ENCODE results near the gene GAK.

GAK gene

DNA sequence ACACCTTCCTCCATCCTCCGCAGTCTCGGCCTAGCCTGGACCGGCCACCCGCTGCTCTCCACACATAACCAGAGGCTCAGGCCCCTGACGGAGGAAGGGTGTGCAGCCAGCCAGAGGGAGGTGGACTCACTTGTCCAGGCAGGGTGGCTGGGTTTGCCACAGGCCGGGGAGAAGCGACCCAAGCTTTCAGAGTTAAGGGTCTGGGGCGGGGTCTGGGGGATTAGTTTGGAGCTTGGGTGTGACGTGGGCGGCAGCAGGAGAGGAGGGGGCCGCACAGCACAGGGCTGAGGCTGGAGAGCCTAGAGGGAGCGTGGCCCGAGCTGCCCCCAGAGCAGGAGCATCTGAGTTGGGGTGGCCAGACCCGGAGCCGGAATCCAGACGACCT is 83.8 kb downstream of the GAK start:
- no peak for DNase-seq (ENCODE audit: low spot score)

DNA sequence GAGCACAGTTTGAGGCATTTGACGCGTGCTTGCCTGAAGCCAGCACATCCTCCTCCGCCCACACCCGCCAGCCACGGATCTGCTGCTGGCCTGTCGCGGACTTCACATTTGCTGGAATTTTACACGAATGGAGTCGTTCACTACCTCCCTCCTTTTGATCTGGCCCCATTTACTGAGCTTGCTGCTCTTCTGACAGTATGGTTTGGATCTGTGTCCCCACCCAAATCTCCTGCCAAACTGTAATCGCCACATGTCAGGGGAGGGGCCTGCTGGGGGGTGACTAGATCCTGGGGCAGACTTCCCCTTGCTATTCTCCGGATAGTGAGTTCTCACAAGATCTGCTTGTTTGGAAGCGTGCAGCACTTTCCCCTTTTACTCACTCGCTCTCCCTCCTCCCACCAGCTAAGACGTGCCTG is 86.3 kb downstream of the GAK start:
- no peak for DNase-seq (ENCODE audit: low spot score)

DNA sequence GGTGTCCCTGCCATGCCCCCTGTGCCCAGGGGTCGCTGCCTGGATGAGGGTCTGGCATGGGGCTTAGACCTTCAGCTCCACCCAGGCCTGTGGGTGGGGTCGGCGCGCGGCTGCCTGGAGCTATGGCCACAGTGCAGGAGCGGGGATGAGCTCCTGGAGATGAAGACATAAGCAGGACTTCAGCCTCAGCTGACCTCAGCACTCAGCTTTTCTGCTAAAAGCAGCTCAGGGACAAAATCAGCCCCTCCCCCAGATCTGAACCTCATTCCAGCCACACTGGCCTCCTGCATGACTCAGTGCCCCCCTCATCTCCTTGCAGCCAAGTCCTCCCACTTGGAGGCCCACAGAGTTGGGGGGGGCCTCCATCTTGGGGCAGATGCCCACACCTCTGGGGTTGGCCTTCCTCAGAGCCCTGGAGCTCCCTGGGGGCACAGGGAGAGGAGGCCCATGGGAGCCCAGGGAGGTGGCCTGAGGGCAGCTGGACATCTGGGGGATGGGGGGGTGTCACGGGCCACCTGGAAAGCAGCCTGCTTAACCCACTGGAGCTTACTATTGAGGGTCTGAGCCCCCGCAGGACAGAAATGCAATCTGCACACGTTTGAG is 86.8 kb downstream of the GAK start:
- no peak for DNase-seq (ENCODE audit: low spot score)

DNA sequence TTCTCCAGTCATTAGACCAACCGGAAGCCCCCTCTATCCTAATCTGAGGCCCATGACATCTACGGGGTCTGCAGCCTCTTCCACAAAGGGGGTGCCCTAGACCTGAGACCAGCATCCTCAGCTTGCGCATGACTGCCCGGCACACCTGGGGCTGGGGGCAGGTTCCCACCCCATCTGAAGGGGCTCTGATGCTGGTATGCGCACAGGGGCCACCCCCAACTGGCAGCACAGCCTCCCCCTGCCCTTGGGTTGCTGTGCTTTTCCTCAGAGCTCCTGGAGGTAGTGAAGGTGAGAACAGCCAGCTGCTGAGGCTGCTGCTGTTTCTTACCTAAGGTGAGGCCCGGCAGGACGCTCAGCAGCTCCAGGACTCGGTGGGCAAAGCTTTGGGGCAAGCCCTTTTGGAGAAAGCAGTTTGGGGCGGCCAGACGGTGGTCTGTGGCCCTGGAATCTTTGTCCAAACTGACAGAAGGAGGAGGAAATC is 87.3 kb downstream of the GAK start:
- DNase-seq (ENCODE audit: low spot score), result no peak

DNA sequence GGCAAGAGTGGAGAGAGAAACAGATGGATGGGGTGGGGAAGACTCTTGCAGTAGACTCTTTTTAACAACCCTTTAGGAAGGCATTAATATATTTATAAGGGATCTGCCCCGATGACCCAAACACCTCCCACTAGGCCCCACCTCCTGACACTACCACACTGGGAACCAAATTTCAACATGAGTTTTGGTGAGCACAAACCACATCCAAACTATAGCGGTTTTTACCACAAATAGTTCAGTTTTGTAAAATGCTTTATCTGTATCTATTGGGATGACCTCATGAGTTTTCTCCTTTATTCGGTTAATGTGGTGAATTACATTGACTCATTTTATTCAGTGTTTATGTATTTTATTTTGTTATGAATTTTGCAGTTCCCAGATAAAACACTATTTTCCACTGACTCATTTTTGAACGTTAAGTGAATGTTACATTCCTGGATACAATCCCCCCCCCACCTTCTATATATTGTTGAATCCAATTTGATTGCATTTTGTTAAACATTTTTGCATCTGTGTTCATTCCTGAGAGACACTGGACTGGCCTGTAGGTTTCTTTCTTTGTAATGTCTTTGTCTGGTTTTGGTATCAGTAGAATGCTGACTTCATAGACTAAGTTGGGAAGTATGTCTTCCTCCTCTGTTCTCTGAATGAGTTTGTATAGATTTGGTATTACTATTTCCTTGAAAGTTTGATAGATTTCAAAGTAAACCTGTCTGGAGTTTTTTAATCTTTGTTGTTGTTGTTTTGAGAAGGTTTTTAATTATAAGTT is 92.3 kb downstream of the GAK start:
- no peak for DNase-seq (ENCODE audit: low spot score)

DNA sequence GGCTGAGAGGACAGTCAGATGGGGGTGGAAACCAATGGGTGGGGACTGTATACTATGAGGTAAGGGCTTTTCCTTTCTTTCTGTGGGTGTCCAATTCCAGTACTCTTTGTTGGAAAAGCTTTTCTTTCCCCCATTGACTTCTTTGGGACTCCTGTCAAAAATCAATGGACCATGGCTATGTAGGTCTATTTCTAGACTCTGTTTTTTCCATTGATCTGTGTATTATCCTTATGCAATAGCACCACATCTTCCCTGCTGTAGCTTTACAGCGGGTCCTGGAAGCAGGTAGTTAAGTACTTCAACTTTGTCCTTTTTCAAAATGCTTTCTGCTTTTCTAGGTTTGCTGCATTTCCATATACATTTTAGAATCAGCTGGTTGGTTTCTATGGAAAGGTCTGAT is 94.3 kb downstream of the GAK start:
- DNase-seq (ENCODE audit: low spot score), result no peak

DNA sequence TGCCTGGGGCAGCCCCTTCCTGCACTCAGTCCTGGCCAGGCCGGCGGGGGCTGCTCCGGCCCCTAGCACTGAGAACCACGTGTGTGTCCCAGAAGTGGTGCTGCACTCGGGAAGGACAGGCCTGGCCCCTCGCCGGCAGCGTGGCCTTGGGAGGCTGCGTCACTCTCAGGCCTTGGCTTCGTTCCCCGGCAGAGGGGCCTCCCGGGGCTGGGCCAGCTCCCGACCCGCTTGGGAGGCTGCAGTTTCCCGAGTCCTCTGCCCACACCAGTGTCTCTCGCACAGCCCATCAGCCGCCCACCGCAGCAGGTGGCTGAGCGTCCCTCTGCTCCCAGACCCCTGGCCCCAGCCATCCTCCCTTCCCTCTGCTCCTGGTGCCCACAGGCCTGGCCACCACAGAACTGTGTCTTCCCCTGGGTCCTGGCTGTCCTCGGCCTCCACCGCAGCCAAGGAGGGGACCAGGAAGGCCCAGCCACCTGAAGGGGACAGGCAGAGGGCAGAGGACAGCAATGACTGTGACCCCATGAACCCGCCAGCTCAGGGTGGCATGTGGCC is 95.3 kb downstream of the GAK start:
- DNase-seq (ENCODE audit: low spot score), result no peak

DNA sequence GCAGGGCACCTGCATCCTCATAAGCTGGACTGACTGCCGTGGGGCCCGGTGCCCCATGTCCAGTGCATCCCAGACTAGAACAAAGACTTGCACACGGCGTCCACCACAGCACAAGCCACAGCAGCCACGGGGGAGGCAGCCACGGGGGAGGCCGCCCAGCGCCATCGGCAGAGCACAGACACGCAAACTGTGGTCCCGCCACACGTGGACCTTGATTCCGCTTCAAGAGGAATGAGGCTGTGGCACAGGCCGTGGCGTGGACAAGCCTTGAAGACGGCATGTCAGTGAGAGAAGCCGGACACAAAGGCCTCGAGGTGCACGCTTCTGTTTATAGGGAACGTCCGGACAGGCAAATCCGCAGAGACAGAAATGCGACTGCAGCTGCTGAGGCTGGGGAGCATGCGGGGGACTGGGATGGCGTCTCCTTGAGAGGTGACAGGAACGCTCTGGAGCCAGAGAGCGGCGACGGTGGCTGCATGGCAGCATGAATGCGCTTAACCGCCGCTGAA is 96.1 kb downstream of the GAK start:
- DNase-seq (ENCODE audit: low spot score), result no peak

DNA sequence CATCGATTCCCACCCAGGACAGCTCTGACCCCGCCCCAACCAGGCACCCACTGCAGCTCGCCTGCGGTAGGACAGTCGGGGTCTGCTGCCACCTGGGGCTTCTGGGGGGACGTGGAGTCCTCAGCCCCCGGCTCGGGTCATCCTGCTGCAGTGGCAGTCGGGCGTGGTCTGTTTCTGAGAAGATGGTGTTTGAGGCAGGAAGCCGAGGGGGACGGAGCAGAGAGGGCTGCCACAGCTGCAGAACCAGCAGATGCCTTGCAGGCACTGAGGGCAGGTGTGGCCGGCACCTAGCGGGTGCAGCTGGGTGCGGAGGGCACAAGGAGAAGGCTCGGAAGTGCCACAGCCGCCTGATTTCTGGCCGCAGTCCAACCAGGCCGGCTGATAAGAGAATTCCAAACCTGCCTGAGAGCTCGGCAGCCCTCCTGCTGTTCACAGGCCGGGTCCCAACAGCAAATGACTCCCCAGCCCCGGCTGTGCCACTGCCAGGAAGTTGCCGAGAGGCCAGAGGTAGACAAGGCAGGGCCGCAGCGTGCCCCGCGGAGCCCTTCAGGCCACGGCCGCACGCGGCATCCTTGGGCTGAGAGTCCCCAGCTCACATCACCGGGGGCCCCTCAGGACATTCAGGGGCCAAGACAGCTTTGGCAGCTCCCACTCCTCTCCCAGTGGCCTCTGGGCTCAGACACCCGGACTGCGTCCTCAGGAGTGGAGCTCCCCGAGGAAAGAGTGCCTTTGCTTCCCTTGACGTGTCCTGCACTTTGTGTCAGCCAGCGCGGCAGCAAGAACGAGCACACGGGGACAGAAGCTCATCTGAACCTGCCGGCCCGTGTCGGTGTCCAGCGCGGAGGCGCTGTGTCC is 96.7 kb downstream of the GAK start:
- no peak for DNase-seq (ENCODE audit: low spot score)

DNA sequence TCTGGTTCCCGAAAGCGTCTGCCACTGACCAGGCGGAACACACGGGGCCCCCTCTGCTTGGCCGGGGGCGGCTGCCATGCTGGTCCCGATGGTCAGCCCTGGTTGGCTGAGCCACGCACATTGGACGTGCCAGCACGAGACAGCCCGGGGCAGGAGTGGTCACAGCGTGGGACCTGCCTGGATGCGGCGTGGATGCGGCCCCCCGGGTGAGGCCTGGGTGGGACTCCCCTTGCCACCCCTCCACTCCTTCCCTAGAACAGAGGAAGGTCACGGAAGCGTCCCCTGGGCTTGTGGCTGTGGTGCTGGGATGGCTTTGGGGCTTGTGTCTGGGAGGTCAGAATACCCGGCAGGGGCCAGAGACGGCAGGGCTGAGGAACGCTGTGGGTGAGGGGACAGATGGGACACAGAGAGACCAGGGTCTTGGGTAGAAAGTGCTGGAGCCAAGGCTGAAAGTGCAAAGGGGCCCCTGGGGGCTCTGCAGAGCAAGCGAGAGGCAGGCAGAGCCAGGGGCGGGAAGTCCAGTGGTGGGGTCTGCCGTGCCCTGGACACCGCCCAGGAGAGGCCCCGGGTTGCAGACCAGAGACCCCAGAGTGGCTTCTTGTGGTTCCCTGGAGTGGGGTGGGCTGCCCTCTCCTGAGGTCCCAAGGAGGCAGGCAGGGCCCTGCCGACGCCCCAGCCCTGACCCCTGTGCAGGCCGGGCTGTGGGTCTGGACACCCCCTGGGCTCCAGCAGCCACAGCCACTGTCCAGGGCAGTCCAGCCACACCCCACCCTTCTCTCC is 97.6 kb downstream of the GAK start:
- no peak for DNase-seq (ENCODE audit: low spot score)

DNA sequence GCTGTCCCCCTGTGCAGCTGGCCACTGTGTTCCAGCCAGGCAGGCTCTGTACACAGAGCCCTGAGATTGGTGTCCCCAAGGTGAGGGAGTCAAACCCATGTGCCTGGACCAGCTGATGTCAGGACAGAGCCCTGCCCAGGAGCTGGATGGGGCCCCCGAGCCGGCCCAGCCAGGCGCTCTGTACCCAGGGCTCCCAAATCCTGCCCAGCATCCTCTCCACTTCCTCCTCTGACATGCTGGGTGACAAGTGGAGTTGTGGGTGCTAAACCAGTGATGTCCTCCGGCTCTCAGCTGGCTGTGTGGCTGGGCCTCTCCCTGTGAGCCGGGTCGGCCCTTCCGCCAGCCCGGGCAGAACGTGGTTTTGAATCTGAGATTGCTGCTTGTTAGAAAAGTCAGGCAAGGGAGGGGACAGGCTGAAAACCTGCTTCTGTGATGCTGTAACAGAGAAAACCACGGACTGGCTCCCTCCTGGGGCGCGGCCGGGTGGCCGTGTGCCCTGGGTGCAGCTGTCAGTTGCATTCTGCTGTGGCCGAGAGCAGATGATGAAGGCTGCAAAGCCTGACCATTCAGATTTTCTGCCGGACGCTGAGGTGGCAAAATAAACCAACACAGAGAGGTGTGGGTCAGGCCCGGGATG is 98.3 kb downstream of the GAK start:
- DNase-seq (ENCODE audit: low spot score), result no peak

DNA sequence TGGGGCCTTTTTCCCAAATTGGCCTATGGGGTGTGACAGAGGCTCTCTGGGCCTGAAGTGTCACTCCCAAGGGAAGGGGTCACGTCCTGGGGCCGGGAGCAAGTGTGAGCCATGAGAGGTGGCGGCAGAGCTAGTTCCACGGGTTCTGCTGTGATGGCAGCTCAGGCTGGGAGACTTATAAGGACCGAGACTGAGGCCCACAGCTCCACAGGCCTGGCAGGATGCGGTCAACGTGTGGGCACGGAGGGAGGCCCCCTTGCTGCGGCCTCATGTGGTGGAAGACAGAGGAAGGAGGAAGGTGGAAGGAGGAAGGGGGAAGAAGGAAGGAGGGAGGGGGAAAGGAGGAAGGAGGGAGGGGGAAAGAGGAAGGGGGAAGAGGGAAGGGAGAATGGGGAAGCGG is 99.0 kb downstream of the GAK start:
- DNase-seq (ENCODE audit: low spot score), result no peak

DNA sequence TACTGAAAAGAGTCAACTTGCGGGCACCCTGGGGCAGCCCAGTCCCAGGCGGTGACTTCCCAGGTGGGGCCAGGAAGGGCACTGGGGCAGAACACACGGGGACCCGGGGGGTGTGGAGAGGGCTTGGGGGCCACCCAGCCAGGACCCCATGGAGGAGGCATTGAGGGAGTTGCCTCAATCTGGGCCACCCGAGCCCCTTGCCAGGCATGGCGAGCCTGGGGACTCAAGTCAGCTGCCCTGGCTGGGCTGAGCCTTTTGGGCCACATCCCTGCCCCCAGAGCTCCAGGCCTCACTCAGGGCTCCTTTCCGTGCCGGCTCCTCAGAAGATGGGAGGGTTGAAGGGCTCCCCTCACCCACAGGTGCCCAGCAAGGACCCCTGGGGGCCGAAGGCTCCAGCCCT is 99.6 kb downstream of the GAK start:
- DNase-seq (ENCODE audit: low spot score), result no peak

DNA sequence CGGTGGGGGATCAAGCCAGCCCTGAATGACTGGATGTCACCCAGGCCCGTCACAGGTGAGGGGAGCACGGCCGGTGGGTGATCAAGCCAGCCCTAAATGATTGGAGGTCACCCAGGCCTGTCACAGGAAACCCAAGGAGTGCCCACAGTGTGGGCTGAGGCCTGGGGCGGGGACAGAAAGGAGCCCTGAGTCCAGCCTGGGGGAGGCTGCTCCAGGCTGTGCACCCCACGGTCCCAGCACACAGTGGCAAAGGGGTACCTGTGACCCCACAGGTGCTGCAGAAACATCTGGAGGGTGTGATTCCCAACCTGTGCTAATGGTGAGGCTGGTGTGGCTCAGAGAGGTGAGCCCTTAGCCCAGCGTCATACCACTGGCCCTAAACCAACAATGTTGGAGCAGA is 100.0 kb downstream of the GAK start:
- DNase-seq (ENCODE audit: low spot score), result no peak

DNA sequence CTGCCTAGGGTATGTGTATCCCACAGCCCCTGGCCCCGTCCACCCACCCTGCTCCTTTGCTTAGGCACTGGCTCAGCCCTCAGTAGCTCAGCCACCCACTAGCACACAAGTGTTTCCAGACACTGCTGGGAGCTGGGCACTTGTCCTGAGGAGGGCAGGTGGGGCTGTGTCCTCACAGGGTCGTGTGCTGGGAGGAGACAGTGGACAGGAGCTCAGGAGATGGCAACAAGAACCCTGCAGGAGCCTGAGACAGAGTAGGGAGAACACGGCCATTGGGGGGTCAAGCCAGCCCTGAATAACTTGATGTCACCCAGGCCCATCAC is 100.7 kb downstream of the GAK start:
- DNase-seq (ENCODE audit: low spot score), result no peak

DNA sequence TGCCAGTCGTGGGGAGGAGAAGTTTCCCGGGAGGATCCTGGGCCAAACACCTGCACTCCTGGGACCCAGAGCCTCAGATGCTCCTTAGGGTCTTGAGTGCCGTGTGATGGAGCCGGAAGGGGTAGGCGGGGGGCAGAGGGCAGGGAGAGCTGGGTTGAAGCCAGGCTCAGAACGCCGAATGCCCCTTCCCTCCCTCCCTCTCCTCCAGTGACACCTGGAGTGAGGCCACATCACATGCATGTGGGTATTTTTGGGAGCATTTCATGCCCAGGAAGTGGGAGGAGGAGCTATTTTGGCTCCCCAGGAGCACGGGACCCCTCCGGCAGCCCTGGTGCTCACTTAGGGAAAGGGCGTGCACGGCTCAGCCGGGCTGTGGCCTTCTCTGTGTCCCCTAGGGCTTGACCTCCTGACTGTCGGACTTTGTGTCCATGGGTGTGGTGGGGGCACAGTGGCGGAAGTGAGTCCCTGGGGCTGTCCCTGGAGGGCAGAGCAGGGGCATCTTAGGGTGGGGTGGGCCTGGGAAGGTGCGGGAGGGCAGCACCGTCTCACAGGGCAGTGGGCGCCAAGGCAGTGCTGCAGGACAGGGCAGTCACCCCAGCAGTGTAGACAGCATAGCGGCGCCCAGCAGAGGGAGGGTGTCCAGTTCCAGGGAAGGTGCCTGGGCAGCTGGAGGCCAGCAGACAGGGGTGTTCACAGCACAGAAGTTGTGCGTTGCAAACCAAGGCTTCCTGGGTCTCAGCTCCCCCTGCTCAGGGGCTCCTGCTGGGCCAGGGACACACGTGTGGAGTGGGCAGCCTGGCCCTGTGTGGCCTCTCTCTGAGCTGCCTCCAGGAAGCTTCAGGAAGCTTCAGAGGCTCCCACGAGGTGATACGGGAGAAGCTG is 101.3 kb downstream of the GAK start:
- no peak for DNase-seq (ENCODE audit: low spot score)

DNA sequence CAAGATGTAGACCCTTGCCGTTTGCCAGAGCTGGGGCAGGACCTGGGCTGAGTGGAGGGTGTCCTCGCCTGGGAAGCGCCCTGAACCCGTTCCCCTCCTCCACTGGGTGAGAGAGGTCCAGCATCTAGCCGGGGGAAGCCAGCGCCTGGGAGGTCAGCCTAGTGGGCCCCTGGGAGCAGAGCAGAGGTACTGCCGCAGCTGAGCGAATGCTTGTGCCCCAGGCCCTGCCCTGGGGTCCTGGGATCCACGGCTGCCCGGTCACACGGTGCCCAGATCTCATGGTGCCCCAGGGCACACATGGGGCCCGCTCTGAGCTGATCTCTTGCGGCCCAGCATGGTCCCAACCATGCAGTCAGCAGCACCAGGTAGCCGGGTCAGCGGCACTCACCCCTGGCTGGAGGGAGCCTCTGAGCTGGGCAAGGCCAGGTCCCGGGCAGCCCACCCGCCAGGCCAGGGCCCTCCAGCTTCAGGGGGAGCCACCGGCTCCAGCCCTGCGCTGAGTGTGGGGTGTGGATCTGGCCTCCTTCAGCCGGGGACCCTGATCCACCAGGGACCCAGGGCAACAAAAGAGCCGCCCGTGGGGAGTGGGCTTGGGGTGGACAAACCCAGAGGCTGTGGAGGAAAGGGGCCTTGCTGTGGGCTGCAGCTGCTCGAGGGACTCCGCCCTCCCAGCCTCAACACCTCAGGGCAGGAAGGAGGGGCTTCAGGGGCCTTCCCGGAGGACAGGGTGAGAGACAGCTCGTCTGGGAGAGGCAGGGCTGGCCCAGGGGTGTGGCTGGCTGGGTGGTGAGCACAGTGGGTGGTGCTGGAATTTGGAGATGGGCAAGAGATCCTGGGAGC is 102.1 kb downstream of the GAK start:
- no peak for DNase-seq (ENCODE audit: low spot score)

DNA sequence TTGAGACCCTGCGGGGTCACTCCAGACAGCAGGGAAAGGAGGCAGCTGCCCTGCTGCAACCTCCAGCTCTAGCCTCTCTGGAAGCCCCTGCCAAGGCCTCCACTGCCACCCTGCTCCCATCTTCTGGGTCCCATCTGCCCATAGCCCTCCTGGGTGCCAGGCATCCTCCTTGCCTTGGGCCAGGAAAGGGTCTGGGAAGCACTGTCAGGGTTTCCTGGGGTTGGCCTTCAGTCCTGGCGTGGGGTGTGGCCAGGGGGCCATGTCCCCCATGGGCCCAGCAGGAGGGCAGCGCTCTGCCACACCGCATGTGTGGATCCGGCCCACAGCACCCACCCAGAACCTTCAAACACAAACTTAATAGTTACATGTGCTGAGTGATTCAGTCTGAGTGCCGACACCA is 102.8 kb downstream of the GAK start:
- DNase-seq (ENCODE audit: low spot score), result no peak

DNA sequence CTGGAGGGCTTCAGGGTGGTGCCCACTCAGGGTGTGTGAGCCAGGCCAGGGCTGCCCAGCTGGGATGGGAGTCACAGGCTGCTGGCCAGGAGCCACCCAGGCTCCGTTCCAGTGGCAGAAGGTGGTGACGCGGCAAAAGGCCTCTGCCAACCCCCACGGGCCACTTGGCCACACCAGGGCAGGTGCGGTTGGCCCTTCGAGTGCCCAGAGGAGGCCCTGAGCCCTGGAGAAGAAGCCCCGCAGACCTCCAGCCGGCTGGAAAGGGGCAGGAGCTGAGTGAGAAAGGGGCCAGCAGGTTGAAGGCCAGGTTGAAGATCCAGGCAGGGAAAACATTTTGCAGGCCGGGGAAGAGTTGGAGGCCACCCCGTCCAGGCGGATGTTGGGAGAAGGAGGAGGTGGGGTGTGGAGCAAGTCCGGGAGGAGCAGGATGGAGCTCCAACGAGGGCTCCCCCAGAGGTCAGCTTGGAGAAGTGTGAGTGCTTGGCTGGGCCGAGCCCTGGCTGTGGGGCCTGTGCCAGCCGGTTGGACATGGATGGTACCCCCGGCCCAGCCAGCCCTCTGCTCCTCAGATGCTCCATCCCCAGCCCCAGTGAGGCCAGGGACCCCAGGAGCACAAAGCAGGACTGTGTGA is 103.4 kb downstream of the GAK start:
- DNase-seq (ENCODE audit: low spot score), result no peak
